Measurements from ENCODE around the gene TMED10.

DNA sequence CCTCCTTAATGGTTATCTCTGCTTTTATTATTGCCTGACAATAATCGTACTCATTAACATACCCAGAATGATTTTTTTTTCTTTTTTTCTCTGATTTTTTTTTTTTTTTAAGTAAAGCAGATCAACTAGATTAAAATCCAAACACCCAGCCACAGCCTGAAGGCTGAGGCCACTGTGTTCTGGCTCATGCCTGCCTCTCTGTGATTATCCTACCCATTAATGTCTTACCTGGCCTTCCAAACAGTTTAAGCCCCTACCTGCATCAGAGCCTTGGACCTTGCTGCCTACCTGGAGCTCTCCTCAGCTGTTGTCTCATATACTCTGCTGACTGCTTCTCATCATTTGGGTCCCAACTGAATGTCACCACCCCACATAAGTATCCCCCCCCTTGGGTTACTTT, 6.8 kb upstream of the TMED10 start:
- no peak for TF ChIP-seq POLR2A (IDR thresholded peaks at IDR 0.05; ENCODE audit: low read length)
- TF ChIP-seq GATA1 (IDR thresholded peaks at IDR 0.05; ENCODE audit: low read depth, low read length): no peak

Measured in erythroblast (primary cell).